AG08396 (cell line): Measurements from ENCODE around the gene MAP3K21.

Experiments used
- DNase-seq: peaks from one replicate; pipeline ENCODE4 v3.0.0; 2012; ENCODE audit warnings: low spot score, mixed read lengths

Gene MAP3K21

DNA sequence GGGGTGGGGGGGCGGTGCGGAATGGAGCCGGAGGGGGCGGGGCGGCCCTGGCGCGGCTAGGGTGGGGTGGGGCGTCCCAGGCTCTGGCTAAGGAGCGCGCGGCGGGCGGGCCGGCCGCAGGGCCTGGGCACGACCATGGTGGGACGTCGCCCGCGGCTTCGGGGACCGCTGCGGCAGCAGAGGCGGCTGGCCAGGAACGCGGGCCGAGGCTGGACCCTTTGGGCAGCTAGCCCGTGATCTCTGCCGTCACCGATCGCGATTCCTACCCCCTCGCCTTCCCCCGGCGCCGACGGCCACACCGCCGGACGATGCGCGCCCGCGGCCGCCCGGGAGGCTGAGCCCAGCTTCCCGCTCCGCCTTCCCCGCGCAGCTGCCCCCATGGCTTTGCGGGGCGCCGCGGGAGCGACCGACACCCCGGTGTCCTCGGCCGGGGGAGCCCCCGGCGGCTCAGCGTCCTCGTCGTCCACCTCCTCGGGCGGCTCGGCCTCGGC is at the start of gene MAP3K21:
MAP3K21 (plus strand) TSS at position 74 of the 491 bp plus-strand sequence; CDS start at position 379, 305 bp downstream.
- DNase-seq: no peak

DNA sequence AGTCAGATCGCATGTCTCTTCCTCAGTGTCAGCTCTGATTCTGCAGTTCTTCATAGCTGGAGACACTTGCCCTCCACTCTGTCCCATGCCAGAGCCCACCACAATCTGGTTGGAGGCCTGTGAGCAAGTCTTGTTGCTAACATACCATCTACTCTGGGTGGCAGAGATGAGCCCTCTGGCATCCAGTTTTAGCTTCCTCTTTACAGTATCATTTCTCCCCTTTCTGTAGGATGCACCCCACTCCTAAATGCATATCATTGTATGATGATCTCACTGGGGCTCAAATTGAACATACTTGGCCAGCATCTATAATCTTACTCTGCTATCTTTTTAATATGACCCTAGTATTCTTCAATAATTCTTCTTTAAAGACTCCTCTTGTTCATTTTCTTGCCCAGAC is 48.9 kb upstream of the MAP3K21 start:
- no peak for DNase-seq

DNA sequence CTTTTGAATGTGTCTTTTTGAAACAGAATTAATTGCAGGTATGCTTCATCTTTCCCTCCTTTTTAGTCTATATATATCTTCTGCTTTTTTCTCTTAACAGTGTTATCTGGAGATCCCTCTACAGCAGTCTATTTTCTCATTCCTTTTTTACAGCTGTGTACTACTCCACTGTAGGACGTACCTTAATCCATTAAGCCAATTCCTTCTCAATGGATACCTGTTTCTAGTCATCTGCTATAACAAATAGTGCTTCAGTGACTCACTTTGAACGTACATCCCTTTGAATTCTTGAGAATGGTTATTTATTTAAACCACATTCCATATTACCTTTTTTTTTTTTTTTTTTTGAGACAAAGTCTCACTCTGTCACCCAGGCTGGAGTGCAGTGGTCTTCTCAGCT is 47.6 kb upstream of the MAP3K21 start:
- no peak for DNase-seq

DNA sequence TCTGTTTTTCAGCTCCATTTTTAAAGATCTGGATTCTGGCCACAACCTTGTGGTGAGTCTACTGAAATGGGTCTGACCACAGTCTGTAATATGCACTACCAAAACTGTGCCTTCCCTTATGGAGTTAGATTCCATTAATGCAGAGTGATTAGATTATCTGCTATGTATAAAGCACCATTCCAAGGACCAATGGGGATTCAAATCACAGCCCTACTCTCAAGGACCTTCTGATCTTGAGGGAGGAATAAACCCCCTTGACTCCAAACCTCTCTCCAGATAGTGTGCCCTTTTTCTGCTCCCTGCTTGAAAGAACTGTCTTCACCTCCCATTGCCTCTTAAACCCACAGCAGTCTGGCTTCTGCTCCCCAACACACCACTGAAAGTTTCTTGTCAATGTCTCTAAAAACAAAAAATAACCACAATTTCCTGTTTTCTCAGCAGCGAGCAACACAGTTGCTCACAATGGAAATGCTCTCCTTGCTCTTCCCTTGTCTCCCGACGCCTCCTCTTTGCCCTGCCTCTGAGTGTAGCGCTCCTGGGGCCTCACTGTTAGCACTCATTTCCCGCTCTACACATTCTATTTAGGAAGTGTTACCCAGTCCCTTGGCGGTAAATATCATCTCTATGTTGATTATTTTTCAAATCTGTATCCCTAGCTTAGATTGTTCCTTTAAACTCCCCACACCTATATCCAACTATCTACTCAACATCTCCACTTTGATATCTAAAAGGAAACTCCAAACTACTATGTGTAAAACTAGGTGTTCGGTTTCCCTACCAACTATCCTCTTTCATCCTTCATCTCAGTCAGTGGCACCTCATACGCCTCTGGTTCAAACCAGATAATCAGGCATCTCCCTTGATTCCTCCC is 45.6 kb upstream of the MAP3K21 start:
- DNase-seq: peak; percentile 18

DNA sequence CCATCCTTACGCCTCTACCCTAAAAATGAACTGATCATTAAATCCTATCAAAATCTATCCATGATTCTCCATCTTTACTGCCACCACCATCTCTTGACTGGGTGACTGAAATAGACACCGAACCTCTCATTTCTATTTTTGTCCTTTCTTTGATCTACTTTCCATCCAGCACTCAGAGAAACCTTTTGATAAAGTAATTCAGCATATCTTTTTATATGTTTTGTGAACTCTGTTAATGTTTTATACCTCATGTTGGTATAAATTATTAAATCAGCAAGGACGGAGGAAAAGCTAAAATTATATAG is 45.0 kb upstream of the MAP3K21 start:
- no peak for DNase-seq

DNA sequence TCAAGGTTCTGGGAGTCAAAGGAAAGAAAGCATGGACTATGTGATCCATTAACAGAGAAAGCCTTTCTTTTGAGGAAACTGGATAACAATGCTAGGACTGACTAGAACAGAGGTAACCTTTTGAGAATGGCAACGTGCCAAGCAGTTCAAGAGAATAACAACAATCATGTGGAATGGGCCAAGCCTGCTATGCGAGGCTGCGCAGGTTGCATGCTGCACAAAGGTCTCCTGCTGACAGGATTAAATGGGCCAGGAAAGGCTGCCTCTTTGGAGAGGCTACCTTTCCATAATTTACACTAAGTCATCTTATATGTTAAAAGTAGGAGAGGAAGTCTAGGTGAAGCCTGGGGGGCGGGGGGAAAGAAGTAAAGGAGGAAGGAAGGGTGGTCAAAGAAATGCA is 37.8 kb upstream of the MAP3K21 start:
- no peak for DNase-seq

DNA sequence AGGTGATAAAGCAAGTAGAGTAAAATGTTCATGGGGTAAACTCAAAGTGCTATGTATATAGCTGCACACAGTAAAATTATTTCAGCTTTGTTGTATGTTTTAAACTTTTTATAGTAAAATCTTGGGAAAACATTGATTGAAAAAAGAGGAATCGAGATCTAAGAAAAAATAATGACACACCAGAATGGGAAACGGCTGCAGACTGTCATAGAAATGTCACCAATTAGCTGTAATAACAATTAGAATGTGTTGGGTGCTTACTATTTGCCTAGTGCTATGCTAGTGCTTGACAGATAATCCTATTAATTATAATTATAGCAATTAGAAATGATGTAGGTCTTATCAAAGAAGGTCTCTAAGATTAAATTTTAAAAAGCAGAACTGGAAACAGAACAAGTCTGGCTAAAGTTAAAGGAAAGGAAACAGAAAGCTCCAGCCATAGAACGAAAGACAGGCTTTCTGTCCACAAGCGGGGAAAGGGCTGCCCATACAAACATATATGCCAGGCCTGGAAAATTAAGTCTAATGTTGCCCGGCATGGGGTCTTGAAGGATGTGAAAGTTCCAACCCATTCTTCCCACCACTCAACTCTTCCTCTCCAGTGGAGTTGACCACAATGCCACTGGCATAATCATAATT is 37.0 kb upstream of the MAP3K21 start:
- no peak for DNase-seq

DNA sequence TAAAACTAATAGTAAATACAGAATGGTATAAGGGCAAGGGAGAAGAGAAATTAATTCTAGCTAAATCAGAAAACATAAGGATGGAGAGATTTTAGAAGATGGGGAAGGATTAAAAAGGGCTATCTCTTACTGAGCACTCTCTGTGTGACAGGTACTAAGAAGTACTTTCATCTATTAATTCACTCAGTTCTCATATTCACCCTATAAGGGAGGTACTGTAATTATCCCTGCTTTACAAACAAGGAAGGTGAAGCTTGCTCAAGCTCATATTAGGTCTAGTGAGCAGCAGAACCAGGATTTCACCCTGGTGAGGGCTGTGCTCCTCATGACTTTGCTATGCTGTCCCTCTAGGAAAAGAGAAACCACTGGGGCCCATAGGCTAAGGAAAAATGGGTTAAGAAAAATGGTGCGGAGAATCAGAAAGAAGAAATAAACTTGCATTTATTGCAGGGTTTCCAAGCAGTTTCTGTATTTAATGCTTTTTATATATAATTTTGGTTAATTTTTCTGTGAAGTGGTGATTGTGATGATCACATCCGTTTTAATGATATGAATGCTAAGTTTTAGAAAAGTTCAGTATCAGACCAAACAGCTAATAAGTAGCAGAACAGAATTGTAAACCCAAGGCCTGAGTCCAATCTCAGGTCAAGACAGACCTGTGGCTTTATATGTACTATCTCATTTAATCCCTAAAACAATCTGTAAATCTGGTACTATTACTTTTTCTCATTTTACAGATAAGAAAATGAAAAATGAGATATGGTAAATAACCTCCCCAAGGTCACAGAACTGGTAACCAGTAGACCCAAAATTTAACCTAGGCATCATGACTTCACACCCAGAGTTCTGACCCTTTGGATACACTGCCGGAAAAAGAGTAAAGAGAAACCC is 33.7 kb upstream of the MAP3K21 start:
- peak; percentile 24 for DNase-seq

DNA sequence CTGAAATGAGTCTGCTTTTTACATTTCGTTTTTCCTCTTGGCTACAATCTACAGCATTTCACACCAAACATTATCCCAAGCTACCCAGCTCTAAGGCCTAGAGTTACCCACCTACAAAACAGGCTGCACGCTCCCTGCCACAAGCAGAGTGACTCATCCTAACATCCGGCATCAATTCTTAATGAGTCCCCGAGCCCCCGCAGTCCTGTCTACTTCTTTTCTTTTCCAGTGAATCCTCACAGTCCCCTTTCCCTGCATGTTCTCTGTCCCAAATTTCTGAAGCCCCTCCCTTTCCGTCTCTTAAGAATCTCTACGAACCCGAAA is 32.6 kb upstream of the MAP3K21 start:
- peak; percentile 59 for DNase-seq

DNA sequence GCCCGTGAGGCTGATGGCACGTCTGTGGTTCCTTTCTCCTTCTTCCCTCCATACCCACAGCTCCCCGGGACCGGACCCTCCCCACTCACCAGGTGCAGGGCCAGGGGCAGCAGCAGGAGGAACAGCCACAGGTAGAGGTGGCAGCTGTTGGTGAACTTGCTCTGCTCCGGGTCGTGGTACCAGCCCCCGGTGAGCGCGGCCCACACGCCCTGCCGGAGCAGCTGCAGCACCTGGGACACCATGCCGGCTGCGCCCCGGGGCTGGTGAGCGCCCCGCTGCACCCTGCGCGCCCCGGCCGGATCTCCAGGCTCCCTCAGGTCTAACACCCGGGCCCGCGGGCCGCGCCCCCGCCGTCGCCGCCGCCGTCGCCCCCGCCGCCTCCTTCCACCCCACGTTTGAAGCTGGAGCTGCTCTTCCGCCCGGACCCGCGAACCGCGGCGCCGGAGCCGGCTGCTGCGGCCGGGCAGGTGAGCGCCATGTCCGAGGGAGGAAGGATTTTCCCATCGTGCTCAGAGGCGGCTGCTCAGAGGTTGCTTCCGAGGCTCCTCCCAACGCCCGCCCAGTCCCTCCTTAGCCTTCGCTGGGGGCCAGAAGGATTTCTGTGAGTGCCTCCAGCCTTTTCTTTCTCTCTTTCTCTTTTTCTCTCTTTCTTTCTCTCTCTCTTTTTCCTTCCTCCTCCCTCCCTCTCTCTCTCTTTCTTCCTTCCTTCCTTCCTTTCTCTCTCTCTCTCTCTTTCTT is 32.1 kb upstream of the MAP3K21 start, which contains the start of gene PCNX2:
PCNX2 (minus strand) TSS at position 489 of the 738 bp plus-strand sequence; CDS start at position 242, 247 bp downstream.
- peak; percentile 87 for DNase-seq

DNA sequence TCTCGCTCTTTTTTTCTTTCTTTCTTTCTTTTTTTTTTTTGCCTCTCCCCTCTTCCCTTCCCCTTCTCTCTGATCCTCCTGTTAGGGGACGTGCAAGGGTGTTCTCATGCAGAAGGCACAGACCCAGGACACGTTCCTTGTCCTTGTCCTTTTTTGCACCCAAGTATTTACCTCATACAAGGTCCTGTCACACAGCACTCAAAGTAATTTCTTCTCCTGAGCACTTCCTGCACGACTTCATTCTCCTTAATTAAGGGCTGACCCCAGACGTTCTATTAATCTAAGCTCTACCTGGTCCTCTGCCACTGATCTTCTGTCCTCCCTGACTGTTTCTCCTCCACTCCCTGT is 31.6 kb upstream of the MAP3K21 start:
- DNase-seq: no peak

DNA sequence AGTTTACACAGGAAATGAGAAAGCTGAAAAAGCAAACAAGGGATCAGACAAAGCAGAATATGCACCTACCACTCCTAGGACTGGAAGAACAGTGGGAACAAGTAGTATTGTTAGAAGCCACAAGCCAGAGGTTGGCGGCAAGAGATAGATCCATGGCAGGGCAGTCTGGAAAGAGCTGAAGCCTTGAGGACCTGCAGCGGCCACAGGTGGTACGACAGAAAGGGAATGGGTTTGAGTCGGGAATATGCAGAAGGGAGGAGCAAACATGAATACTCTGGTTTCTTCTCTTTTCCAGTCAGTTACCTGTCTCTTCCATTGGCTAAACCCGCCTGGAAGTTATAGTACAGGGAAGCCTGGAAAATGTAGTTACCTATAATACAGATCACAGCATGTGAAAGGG is 28.1 kb upstream of the MAP3K21 start:
- no peak for DNase-seq

DNA sequence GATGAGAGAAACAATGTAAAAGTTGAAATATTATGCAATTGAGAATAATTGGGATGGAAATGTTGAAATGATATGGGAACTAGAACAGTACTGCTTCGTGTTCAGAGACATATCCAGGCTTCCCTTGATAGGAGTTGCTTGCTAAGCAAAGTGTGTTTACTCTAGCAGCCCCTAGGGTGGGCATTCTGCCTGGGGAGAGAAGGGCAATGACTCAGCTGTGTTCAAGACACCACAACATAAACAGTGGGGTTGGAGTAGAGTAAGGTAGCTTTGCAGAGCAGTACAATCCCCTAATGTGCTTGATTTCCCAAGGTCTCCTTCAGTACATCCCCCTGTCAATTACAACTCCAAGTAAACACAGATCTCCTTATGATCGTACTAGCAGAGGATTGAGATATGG is 27.2 kb upstream of the MAP3K21 start:
- no peak for DNase-seq

DNA sequence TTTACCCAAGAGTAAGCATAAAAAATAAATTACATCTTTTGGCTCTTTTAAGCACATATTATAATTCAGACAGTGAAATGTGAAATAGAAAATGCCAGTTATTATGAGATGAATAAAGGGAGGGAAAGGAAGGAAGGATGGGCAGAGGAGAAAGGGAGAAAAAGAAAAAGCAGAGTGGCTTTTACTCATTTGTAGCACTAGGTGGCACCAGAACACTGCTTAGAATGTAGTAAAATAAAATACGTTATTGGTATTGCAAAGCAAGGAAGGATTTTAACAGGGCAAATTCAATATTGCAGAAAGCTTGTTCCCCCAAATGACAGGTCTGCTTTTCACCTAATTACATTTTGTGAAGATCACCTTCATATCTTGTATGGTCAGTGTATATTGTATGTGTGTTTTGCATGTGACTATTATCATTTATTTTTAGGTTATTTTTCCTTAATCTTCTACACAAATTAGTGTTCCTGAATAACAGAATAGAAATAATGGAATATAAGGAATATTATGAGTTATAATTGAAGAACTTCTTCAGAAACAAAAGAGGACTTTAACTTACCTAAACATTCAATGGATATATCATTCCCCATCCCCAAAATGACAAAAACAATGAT is 22.9 kb upstream of the MAP3K21 start:
- DNase-seq: peak; percentile 18

DNA sequence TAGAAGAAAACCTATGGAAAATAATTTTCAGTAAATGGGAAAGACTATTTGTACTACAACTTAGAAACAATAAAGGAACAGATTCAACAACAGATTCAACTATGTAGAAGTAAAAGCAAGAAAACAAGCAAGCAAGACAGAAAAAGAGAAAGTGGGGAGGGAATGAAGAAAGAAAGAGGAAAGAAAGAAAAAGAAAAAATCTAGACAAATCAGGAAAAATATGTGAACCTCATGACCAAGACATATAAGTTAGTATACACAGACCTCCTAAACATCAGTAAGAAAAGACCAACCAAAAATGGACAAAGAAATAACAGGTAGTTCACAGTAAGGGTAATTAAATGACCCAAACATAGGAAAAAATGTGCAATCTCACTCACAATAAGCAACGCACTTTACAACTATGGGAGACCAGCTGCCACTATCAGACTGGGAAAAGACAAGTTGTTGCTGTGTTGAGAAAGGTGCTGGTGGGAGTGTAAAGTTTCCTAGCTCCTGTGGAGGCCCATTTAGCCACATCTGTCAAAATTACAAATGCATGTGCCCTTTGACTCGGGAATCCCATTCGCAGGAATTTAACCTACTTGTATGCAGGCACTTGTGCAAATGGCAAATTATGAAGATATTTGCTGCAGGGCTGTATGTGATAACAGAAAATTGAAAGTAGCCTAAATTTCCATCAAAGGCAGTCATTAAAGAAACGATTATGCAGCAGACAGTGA is 13.9 kb upstream of the MAP3K21 start:
- no peak for DNase-seq

DNA sequence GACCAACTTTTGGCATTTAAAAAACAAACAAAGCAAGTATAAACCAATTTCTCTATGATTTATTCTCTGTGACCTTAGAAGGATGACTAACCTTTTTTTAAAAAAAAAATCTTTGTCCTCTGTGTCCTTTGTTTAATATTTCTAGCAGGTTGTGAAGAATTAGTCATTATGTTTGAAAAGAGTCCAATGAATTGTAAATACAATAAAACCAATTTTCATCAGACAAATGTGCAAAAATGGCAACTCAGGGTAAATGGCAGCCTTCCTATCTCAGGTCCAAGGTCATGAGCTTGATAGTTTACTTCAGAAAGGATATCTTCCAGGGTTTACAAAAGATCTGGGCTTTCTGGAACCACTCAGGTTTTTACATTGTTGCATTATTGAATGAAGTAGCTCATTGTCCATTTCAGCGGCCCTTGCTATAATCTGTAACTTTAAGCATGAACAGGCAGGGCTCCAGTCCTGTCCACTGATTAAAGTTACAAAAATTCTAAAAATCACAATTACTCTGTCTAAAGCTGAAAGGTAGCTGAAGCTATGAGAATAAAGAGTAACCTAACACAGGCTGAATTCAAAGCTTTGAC is 11.7 kb upstream of the MAP3K21 start:
- no peak for DNase-seq

DNA sequence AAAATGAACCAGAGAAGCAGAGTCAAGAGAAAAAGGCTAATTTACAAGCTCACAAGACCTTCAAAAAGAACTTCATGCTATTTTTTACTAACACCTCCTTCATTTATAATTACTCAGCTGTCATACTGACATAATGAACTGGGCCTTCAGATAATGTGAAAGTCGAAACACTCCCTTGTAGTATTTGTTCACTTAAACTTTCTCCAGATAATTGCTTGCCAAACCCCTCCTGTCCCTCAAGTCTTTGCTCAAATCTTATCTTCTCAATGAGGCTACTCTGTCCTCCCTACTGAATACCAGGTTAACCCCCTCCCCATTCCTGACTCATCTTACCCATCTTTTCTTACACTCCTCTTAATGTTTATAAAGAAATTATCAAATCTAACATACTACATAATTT is 11.1 kb upstream of the MAP3K21 start:
- DNase-seq: no peak

DNA sequence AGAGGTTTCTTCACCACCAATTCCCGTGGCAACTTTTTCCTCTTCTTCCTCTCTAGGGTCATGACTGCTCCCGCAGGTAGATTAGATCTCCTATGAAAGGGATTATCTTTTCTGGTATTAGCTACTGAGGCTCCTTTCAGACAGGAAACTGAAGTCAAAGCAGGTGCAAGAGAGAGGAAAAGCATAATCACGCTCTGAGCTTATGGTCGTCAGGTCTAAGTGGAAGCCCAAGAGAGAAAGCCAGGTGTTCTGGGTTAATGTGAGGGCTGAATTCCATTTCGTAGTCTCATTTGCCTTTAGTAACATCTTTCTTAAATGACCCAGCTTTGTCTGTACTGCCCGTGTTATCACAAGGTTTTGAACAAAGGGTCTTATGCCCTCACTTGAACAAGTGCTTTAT is 8.3 kb upstream of the MAP3K21 start:
- no peak for DNase-seq

DNA sequence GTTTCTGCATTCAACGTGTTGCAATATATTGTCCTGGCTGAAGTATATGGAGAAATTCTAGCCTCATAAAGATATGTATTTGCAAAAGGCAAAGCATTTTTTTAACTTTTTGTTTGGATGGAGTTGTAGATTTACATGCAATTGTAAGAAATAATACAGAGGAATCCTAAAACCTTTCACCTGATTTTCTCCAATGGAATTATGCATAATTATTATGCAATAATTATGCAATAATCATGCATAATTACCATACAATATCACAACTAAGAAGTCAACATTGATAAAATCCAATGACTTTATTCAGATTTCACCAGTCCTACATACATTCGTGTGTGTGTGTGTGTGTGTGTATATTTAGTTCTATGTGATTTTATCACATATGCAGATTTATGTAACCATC is 7.5 kb upstream of the MAP3K21 start:
- no peak for DNase-seq

DNA sequence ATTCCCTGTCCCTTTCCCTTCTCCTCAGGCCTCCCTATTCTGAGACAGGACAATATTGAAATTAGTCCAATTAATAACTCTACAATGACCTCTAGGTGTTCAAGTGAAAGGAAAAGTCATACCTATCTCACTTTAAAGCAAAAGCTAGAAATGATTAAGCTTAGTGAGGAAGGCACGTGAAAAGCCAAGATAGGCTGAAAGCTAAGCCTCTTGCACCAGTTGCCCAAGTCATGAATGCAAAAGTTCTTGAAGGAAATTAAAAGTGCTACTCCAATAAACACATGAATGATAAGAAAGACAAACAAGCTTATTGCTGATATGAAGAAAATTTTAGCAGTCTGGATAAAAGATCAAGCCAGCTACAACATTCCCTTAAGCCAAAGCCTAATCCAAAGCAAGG is 3.8 kb upstream of the MAP3K21 start:
- no peak for DNase-seq

DNA sequence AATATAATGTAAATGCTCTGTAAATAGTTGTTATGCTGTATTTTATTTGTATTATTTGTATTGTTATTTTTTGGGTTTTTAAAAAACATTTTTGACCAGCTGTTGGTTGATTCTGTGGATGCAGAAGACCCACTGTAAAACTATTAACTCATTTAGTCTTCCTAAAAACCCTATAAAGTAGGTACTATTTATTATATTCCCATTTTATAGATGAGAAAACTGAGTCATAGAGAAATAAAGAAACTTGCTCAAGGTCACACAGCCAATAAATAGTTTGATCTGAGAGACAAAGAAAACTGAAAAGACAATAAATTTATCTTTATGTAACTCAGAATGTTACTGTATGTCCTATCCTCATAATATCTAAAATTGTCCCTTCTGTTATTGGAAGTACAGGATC is 1.2 kb upstream of the MAP3K21 start:
- DNase-seq: no peak
